CD1c-positive myeloid dendritic cell (primary cell): Measurements from ENCODE around the gene SOCS3.
A peak's percentile ranks its signal among the peaks of the same experiment; 100 is the strongest.
"Not testable (repeated sequence)": the region's sequence is repeated elsewhere in the genome, so short reads cannot be mapped to it uniquely, and the experiment has no call there.

ENCODE experiments used
- DNase-seq: peaks from one replicate; pipeline ENCODE4 v3.0.0-alpha.2; 2016; ENCODE audit errors: extremely low spot score

The SOCS3 gene

GRCh38 chr17:78349891-78350642, 9.8 kb downstream of the SOCS3 start:
- peak; percentile 73 for DNase-seq

GRCh38 chr17:78348055-78348770, 11.7 kb downstream of the SOCS3 start:
- DNase-seq = no peak

DNA sequence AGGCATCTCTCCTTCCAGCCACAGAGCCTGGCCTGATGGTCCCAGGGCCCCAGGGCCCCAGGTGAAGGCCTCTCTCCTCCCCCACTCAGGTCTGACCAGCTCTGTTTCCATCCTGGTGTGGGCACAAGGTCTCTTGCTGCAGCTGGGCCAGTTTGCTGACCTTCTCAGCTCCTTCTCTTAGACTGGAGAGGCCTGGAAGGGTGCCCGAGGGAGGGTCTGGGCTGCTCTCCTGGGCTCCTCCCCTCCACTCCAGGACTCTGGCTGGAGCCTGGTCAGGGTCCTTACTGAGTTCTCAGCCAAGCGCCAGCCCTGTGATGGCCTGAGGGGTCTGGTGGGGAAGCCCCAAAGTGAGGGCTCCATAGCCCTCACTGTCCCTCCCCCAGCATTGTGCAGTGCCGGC, 12.4 kb downstream of the SOCS3 start:
- DNase-seq = no peak

GRCh38 chr17:78346605-78347250, 13.1 kb downstream of the SOCS3 start:
- no peak for DNase-seq

- DNase-seq = no peak
These were observed 13.9 kb downstream of the SOCS3 start for GRCh38 chr17:78345791-78346494.

DNA sequence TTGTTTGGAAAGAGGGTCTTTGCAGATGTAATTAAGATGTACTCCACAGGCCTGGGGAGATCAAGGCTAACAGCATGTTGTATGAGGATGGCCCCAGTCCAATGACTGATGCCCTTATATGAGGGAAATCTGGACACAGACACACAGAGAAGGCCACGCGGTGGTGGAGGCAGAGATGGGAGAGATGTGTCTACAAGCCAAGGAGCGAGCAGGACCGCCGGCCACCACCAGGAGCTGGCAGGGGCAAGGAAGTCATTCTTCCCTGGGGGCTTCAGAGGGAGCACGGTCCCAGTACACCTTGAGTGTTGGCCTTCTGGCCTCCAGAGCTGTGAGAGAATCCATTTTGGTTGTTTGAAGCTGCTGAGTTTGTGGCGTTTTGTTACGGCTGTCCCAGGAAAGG, 14.7 kb downstream of the SOCS3 start:
- DNase-seq = no peak

- no peak for DNase-seq
These were observed 15.2 kb downstream of the SOCS3 start for GRCh38 chr17:78344666-78345065.

GRCh38 chr17:78343543-78344201, 16.2 kb downstream of the SOCS3 start:
- DNase-seq = peak; percentile 50

DNA sequence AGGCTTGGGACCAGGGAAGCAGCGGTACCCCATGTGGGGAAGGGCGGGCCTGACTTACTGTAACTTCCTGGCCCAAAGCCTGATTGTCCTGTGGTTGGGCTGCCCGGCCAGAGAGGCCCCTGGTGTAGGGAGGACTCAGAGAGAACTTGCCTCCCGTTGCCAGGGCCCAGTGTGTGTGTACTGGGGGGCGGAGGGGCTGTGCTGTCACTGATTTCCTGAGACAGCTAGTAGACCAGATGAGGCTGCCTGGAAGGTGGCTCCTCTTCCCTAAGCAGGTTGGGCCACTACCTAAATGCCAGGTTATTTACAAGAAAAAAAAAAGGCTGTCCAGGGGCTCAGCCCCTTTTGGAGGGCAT, 16.7 kb downstream of the SOCS3 start:
- peak; percentile 54 for DNase-seq

DNA sequence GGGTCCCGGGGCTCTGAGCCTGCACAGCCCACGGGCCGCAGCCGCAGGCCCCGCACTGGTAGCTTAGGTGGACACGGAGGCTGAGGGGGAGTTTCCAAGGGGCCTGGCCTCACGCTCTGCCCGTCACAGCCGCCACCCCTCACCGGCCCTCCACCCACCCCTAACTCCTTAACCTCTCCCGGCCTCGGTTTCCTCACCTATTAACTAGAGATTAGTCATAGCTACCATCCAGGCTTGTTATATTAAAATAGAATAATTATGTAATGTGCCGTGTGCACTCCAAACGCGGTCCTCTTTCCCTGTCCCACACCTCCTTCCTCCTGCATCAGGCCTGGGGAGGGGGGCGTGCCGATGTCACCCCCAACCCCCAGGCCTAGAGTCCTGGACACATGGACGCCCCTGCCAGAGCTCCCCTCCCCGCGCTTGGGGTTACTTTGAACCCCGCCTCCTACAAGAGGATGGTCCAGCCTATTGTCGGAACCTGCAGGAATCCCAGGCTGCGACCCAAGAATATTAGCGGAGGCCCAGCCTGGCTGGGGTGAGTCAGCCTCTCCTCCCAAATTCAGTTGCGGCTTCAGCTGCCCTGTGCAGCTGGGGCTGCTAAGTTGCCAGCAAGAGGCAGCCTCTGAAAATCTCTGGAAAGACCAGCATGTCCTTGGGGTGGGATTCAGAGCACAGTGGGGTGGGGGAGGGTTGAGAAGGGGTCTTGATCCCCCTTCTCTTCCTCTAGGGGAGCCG, 17.3 kb downstream of the SOCS3 start:
- DNase-seq = peak; percentile 53

DNA sequence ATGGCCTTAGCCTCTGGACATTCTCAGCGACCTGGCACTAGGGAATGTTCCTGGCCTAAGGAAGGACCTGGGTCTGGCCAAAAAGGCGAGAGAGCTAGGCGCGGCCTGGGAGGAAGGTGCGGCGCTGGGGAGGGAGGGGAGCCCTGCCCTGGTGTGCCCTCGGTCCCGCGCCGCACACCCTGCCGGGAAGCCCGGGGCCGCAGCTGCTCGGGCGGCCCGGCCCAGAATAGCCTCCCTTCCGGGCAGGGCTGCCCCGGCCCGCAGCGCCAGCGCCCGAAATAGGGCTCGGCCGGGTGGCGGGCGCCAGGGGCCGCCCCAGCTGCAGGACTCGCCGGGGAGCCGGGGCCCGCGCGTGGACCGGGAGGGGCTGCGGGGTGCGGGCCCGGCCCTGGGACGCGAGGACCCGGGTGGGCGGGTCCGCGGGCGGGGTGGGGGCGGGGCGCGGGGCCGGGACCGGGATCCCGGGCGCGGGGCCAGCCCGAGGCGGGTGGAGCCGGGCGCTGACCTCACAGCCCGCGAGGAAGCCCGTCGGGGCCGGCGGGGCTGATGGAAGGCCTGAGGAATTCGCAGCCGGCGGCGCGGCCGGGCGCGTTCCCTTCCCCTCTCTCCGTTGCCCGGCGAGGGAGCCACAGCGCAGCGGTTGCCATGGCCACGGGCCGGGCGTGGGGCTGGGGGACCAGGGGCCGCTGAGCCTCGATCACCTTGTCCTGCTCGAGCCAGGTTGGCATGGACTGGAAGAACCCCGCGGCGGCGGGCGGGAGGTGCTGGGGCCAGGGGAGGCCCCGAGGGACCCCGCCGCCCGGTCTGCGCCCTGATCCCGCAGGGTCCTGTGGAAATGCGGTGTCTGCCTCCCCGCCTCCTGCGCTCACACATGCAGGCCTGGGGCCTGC, 18.1 kb downstream of the SOCS3 start:
- peak; percentile 59 for DNase-seq

GRCh38 chr17:78340183-78340955, 19.5 kb downstream of the SOCS3 start:
- no peak for DNase-seq

- no peak for DNase-seq
These were observed 21.2 kb downstream of the SOCS3 start for GRCh38 chr17:78338486-78339259.

GRCh38 chr17:78337244-78338109, 22.4 kb downstream of the SOCS3 start:
- DNase-seq = peak; percentile 93

DNA sequence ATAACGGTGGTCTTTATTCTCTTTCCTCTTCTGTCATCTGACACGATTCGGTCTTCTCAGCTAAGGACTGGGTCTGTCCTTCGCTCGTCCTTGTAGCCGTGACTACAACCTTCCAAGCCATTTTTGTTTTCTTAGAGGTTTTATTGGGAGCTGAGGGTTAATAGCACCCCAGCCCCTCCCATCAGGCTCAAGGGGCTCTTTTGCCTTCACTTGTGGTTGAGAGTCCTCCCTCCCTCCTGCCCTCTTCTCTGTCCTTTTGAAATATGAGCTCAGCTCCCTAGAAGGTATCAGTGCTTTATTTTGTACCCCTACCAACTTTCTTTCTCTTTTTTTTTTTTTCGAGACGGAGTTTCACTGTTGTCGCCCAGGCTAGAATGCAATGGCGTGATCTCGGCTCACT, 24.7 kb downstream of the SOCS3 start:
- no peak for DNase-seq

- DNase-seq = no peak
These were observed 26.9 kb downstream of the SOCS3 start for GRCh38 chr17:78332991-78333390.

DNA sequence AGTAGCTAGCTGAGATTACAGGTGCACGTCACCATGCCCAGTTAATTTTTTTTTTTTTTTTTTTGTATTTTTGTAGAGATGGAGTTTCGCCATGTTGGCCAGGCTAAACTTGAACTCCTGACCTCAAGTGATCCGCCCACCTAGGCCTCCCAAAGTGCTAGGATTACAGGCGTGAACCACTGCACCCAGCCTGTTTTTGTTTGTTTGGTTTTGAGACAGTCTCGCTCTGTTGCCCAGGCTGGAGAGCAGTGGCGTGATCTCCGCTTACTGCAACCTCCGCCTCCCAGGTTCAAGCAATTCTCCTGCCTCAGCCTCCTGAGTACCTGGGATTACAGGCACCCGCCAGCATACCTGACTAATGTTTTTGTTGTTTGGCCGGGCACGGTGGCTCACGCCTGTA, 28.5 kb downstream of the SOCS3 start:
- DNase-seq = not testable (repeated sequence)
